GM18520 (cell line): ENCODE data around the gene NAPB.

Source experiments
- ATAC-seq: cut with Tn5 transposase; IDR thresholded peaks from one replicate; pipeline ENCODE4 v1.9.1; 2021; ENCODE audit not compliant: unreplicated experiment

NAPB gene

DNA sequence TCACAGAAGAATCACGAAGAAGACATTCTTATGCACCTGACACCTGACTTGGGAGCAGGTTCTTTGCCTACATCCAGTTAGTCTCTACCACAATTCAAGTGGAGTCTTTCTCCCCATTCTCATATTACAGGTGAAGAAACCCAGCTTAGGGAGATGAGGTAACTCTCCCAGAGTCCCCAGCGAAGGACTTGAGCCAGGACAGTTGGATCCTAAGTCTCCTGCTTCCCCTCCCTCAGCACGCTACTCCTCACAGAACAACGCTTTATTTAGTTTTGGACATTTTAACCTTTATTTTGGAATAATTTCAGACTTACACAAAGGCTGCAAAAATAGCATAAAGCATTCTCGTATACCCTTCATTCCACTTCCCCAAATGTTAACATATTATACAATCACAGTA, 17.4 kb upstream of the NAPB start:
- no peak for ATAC-seq

DNA sequence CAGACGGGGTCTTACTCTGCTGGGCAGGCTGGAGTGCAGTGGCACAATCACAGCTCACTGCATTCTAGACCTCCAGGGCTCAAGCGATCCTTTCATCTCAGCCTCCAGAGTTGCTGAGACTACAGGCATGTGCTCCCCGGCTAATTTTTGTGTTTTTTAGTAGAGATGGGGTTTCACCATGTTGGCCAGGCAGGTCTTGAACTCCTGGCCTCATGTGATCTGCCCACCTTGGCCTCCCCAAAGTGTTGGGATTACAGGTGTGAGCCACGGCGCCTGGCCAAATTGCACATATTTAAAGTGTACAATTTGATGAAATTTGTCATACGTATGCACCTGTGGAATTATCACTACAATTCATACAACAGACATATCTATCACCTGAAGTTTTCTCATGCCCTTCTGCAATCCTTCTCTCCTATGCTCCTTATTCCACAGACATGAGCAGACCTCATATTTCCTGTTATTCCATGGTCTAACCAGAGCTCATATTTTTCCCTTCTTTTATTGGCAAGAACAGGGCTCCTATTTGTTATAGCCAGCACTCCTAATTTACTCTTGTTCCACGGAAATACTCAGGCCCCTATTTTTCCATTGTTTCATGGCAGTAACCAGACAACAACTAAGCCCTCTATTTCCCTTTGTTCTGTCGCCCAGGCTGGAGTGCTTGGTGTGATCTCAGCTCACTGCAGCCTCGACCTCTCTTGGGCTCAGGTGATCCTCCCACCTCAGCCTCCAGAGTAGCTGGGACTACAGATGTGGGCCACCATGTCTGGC, 16.0 kb upstream of the NAPB start:
- no peak for ATAC-seq

DNA sequence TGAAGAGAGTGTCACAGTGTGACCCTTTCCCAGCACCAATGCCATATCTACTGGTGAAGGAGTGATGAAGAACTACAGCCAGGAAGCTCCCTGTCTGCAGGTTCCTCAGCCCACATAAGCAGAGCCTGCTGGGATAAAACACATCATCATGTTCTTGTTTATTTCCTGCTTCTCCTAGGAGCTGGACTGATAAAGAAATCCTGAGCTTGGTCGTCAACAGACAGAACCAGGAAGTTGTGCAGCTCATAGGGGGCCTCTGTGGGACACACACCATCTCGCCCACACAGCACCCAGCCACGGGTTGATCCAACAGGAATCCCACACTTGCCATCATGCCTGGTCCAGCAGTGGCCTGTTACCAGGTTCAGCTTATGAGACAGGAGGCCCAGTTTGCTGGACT, 15.4 kb upstream of the NAPB start:
- no peak for ATAC-seq

DNA sequence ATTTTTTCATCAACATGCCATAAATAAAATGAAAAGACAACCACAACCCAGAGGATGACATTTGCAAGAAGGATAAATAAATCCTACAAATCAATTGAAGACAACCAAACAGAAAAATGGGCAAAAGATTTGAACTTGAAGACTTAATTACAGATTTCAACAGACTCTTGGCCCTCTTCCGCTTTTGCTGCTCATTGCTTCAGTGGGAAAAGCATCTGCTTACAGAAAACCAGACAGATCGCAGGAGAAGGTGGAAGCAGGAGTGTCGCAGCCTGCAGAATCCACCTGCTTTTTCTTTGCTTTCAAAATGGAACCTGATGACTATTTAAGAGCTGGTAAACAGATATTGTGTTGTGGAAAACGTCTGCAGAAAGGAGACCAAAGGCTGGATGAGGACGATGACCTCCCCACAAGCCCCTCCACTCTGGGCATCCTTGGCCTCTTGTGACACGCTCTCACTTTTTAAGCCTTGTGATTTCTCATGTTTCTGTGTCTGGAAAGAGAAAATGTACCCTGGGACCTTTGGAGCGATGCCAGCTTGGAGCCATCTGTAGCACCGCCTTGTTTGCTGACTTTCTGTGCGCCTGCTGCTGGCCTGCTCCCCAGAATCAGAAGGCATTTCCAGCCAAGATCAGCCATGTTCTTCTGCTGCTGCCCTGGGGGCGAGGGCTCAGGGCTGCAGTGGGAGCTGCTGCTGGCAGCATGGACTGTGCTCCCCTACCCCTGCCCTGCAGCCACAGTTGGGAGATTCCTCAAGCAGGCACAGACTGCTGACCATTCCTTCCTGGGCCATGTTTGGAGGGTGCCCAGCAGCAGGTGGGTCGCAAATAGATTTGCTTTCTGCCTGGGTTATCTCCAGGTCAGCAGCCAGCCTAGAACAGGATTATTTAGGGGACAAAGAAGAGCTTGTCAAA, 14.6 kb upstream of the NAPB start:
- no peak for ATAC-seq

DNA sequence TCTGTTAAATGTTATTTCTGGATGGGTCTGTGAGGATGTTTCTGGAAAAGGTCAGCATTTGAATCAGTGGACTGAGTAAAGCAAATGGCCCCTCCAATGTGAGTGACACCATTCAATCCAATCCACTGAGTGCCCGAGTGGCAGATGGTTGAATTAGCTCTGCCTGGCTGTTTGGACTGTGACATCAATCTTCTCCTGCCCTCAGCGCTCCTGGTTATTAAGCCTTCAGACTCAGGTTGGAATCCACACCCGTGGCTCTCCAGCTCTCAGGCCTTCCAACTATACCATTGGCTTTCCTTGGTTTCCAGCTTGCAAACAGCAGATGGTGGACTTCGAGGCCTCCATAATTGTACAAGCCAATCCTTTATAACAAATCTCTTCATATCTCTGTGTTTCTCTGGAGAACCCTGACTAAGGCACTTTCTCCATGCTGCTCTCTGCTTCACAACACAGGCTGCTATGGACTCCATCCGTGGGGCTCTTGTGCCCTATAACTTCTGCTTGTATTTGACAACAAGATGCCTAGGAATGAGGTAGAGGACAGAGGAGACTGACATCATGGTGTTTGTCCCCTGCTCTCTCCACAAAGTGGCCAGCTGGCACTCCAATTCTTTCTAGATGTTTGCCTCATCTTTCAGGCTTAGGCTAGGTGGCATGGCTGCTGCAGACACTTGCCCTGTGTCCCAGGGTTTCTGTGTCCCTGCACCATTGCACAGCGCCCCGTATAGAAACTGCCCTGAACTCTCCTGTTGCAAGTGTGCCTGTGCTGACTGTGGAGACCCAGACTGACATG, 13.4 kb upstream of the NAPB start:
- ATAC-seq: no peak

DNA sequence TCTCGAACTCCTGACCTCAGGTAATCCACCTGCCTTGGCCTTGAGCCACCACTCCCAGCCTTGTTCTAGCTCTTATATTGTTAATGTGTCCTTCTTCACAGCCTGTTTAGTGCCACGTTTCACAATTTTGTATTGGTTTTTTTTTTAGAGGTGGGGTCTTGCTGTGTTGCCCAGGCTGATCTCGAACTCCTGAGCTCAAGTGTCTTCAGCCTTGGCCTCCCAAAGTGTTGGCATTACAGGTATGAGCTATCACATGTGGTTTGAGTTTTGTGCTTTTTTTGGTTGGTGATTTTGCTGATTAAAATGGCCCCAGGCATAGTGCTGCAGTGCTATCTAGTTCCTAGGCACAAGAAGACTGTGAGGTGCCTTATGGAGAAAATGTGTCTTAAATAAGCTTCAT, 12.3 kb upstream of the NAPB start:
- no peak for ATAC-seq

DNA sequence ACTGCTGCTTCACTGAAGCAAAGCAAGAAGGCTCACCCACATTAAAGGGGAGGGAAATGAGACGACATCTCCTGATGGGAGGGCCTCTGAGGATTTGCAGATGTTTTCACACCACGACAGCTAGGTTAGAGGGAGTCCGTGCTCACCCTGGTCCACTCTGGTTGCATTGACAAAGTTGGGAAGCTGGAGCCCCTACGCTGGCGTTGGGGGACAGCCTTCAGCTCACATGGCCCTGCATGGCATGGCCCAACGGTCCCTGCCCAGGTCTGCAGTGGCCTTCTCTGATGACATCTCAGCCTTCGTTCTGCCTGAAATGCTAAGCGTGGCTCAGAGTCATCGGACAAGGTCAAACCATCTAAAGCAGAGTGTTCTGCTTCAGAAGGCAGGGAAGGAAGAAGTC, 3.8 kb upstream of the NAPB start:
- no peak for ATAC-seq

DNA sequence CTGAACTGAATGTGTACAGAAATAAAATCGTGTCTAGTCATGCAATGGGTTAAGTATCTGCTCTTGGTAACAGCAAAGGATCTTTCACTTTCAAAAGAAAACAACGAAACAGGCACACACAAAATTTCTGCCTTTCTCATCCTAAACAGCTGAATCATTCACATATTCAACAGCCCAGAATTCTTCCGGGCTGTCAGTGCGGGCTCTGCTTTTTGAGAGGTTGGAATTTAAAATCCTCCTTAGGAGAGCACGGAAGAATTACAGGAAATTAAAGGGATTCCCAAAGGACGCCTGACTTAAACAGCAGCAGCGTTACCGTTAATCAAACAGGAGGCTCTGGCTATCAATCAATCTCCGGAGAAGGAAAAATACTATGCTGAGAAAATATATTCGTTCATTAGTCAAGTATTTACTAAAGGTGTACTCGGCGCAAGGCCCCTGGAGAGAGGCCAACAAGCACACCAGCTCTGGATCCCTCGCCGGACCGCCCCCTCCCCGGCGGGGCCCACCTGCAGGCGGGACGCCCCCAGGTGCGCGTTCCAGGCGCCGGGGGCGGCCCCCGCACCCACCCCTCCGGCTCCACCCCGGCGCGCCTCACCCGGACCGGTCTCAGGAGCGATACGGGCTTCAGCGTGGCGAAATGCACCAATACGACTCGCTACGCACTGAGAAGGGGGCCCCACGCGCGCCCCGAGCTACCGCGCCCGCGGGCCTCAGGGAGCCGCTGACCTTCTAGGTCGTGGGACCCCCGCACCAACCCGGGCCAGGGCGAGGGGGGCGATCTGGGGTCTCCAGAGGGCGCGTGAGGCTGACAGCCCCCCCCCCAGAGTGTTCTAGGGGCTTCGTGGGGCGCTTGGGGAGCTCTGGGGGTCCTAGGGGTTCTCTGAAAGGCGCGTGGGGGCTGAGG, 1.0 kb downstream of the NAPB start:
- ATAC-seq: no peak

DNA sequence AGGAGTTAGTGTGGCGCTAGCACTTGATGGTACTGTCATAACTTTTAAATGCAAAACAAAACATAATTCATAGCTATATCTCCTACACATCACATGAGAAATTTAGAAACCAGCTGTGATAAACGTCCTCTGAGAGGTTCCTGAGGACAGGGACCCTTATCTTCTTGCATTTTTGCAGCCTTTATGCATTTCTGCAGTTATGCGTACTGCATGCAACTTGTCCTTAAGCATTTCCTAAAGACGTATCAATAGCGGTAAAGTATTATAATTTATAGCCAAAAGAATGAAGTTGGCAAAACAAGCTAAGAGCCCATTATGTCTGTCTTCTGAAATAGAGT, 1.7 kb downstream of the NAPB start:
- ATAC-seq: no peak

DNA sequence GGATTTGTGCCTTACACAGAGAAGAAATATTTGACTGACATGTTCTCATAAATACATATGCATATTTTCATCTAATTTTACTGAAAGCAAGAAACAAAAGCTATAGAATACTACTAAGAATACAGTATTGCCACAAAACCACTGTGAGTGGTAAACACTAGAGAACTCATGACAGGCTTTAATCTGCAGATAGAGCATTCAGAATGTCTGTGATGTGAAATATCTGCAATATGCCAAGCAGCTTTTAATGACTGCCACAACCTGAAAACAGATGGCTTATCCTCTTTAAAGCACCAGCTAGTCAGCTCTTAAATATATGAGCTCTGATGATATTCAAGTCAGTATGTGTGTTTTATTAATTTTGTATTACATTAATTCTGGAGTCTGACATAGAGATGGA, 3.4 kb downstream of the NAPB start:
- ATAC-seq: no peak

DNA sequence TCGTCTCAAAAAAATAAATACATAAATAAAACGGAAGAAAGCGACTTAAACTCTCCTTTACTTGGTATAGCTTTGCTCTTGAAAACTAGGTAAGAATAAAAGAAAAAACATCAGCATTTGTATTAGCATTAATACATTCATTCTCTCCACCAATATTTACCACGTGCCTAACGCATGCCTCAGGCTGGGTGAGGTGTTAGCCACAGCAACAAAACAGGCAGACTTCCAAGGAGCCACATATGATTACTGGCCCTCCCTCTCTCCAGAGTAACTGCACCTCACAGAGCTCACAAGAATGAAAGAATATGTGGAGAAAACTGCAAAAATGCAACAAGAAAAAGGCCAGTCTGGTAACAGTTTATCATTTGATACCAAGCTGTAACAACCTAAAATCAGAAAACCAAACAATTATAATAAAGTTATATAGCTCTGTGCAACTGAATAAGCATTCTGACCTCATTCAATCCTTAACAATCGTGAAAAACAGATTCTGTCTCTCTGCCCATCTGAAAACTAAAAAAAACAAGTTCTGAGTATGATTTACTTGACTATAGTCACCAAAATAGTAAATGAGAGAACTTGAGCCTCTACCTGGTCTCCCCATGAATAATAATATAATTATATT, 5.2 kb downstream of the NAPB start:
- ATAC-seq: no peak

DNA sequence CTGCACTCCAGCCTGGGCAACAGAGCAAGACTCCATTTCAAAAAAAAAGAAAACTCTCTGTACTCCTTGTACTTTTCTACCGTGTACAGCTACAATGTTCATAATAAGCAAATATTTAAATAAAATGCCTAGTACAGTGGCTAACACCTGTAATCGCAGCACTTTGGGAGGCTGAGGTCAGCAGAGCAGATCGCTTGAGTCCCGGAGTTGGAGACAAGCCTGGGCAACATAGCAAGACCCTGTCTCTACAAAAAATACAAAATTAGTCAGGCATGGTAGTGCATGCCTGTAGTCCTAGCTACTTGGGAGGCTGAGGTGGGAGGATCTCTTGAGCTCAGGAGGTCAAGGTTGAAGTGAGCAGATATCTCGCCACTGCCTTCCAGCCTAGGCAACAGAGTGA, 5.7 kb downstream of the NAPB start:
- ATAC-seq: no peak

DNA sequence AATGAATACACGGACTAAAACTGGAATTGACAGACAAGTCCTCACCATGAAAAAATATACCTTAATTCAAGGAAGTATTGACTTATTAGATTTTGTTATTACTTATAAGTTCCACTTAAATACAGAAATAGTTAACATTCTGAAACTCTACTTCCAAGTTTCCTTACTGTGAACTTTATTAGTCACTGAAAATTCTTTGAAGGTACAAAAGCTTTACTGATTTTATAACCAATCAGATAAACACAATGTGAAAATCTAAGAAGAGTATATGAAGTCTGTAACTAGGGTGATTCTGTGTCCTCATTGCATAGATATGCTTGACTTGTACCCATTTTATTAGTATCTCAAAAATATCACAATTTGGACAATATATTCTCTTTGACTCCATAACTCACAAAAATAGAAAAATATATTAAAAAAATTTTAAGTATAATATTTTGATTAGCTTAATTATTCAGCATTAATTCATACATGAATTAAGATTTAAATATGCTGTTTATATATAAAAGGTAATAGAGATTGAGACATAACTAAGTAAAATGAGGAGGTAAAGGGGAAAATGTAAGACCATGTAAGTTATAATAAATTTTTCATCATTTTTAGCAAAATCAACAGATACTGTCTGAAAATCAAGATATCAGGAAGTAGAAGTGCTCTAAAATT, 6.6 kb downstream of the NAPB start:
- ATAC-seq: no peak

DNA sequence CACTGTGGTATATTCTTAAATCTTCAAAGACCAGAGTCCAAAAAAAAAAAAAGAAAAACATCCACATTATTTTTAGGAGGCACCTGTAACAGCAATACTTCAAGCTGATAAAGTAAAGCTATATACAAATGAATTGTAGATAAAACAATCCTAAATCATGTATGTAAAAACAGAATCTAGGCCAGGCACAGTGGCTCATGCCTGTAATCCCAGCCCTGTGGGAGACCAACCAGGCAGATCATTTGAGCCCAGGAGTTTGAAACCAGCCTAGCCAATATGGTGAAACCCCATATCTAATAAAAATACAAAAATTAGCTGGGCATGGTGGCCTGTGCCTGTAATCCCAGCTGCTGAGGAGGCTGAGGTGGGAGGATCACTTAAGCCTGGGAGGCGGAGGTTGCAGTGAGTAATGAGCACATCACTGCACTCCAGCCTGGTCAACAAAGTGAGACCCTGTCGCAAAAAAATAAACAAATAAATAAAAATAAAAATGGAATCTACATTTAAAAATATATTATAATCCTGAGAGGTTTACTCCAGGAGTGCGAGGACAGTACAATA, 7.3 kb downstream of the NAPB start:
- no peak for ATAC-seq

DNA sequence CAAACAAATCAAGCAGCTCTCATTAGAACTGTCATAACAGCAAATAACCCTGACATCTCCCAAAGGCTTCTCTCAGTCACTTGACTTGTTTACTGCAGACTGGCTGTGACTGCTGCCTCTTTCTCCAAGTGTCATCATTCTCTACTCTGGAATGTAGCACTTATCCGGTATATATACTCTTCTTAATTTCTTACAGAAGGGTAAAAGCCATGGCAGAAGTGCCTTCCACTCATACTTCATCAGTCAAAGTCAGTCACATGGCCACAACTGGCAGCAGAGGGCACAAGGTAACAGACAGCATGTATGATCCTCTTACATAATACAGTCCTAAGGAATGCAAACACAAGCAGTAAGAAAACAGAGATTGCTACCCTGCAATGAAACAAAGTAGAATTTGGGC, 9.3 kb downstream of the NAPB start:
- ATAC-seq: no peak

DNA sequence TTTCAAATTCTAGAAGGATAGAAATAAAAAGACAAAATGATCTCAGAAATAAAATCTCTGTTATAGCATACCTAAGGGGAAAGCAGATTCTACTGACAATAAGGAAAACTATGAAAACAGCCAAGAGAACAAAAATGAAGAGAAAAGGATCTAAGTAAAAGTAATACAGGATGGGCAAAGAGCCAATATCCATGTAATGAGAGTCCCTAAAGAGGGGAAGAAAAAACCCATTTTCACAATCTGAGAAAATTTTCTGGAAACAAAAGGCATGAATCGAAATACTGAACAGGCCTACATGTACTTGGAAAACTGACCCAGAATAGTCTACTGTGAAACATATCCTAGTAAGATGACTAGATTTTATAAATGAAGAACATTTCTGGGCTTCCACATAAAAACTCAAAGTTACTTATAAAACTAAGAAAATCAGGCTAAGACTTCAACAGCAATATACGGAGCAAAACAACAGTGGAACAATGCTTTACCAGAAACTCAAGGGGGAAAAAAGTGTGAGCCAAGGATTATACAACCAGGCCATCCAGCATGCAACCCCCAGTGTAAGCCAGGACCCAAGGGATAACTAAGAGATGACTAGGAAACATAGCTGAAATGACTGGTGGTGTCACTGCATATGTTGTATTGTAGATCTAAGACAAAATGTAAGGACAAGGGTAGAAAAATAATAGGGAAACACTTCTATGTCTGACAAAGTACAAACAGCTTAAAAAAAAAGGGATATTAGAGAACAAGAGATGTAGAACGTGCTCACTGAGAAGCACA, 10.2 kb downstream of the NAPB start:
- no peak for ATAC-seq

DNA sequence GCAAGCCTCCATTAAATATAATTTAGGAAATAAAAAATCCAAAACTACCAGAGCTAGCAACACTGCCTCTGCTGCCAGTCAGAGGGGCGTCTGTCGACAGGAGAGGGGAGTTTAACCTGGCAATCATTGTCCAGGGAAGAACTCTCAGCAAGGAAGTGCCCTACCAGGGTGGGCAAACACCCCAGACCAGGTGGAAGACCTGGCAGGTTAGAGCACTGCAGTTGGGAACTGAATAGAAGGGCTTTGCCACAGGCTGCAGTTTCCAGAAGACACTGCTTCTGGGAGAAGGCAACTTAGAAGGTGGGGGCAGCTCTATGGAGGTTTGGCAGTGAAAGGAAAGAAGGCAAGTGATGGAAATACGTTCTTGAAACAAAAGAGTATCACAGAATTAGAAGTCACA, 11.5 kb downstream of the NAPB start:
- ATAC-seq: no peak

DNA sequence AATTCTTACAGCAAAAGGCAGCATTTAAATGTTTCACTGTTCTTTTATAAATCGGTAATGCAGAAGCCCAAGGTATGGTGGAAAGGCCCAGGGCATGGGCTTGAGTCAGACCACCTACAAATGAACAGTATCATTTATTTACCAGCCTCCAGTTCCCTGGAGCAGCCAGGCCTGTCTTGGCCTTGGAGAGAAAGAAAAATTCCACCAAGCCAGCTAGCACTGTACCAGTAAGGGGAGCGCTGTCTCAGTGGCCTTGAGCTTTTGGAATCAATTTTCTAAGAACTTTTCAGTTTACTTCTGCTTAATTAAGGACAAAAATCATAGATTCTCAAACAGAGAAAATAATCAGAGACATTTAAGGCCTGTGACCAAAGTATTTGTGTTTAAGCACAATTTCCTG, 12.3 kb downstream of the NAPB start:
- ATAC-seq: no peak
